Measurements from ENCODE around the gene GRM3. TPM values are rescaled to one million over a fixed set of nuclear protein-coding genes. Genes with fewer than 3 reads are reported as not detected.

The GRM3 gene
- polyA plus RNA-seq, 1 of the 3 experiments (the other 2 are of a cell fraction): not detected

GRCh38 chr7:86664991-86665390 lies 21.3 kb downstream of the GRM3 start:
- H3F3A ChIP-seq (replicated peaks; ENCODE audit: insufficient read depth): no peaks in the 10 kb centered on the region
- no peaks in the 10 kb centered on the region for H3K9me3 ChIP-seq
- no peaks in the 10 kb centered on the region for H3K79me2 ChIP-seq (ENCODE audit: insufficient read depth)
- H3K9ac ChIP-seq: no peak overlapping the region
- CTCF ChIA-PET: interaction anchor here (1.0 to 2.2 kb wide), 3 partner anchors 9 to 150 kb away, joined by 3 to 10 read pairs (median 4); no protein-coding TSS in a partner anchor
- no peaks in the 10 kb centered on the region for H3K36me3 ChIP-seq (replicated peaks in 1 of 2; ENCODE audit: control insufficient read depth in 1 of 2, insufficient read depth in 2 of 2, low read length in 1 of 2)
- H3K4me3 ChIP-seq (ENCODE audit: low read depth in 2 of 2, low read length in 1 of 2): no peak overlapping the region
- POLR2A ChIA-PET: no interaction called here
- TF ChIP-seq CHD2 (IDR thresholded peaks at IDR 0.05; ENCODE audit: low read length, partially characterized antibody) (no peak), ELF1 (IDR thresholded peaks at IDR 0.05) (no peak), MEF2A (IDR thresholded peaks at IDR 0.05; ENCODE audit: borderline replicate concordance, low read depth) (no peak), SIN3A (IDR thresholded peaks at IDR 0.05; ENCODE audit: borderline replicate concordance, low read depth, low read length) (no peak), RCOR1 (IDR thresholded peaks at IDR 0.05; ENCODE audit: low read length) (no peak), ZBTB33 (IDR thresholded peaks at IDR 0.05; ENCODE audit: borderline replicate concordance, low read depth) (no peak), MXI1 (IDR thresholded peaks at IDR 0.05; ENCODE audit: low read depth, low read length) (no peak), CTCF (IDR thresholded peaks at IDR 0.05) (no peak), MAX (IDR thresholded peaks at IDR 0.05; ENCODE audit: low read depth) (no peak), TEAD4 (IDR thresholded peaks at IDR 0.05; ENCODE audit: borderline replicate concordance, insufficient read depth) (no peak), FOXJ3 (CRISPR knock-in tag; IDR thresholded peaks at IDR 0.05) (no peak), PBX3 (IDR thresholded peaks at IDR 0.05) (no peak), RXRA (IDR thresholded peaks at IDR 0.05; ENCODE audit: borderline replicate concordance, low read depth) (no peak), FOXM1 (IDR thresholded peaks at IDR 0.05; ENCODE audit: low read depth) (no peak)
- H3K4me2 ChIP-seq: no peak overlapping the region
- H3K27me3 ChIP-seq (ENCODE audit: insufficient read depth): no peaks in the 10 kb centered on the region
- H3K27ac ChIP-seq (ENCODE audit: low read depth in 2 of 2, low read length in 1 of 2): no peak overlapping the region
- no peaks in the 10 kb centered on the region for H4K20me1 ChIP-seq (ENCODE audit: insufficient read depth)
- 29% methylated on average over 5 of the region's 5 CpGs for WGBS (ENCODE audit: low lambda C conversion rate)
- no peak for DNase-seq
- H2AFZ ChIP-seq (ENCODE audit: low read depth): no peak overlapping the region
- H3K9me2 ChIP-seq: no peaks in the 10 kb centered on the region; the same call in 1 of the 2 replicates
- H3K4me1 ChIP-seq (ENCODE audit: control insufficient read depth in 1 of 2, insufficient read depth in 2 of 2, low read depth in 1 of 2, low read length in 1 of 2): no peaks in the 10 kb centered on the region

All from SK-N-SH (cell line).